Measurements from ENCODE around the gene RCAN2.

DNA sequence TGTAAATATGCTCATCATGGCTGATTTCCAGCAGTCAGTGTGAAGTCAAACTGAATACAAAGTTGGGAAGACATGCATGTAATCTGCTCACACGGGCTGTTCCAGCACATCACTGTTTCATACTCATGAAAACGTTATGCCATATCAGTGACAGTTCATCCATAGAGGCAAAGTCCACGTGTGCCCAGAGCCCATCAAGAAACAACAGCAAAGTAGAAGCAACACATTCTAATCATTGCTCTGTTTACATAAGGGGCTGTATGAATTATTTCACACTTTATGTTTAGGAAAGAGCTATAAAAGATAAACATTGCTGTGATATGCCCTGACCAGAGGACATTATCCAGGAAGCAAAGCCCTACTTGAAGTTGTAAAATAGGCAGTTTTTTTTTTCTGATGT is 163.5 kb downstream of the RCAN2 start:
- TF ChIP-seq, protein P1, sequence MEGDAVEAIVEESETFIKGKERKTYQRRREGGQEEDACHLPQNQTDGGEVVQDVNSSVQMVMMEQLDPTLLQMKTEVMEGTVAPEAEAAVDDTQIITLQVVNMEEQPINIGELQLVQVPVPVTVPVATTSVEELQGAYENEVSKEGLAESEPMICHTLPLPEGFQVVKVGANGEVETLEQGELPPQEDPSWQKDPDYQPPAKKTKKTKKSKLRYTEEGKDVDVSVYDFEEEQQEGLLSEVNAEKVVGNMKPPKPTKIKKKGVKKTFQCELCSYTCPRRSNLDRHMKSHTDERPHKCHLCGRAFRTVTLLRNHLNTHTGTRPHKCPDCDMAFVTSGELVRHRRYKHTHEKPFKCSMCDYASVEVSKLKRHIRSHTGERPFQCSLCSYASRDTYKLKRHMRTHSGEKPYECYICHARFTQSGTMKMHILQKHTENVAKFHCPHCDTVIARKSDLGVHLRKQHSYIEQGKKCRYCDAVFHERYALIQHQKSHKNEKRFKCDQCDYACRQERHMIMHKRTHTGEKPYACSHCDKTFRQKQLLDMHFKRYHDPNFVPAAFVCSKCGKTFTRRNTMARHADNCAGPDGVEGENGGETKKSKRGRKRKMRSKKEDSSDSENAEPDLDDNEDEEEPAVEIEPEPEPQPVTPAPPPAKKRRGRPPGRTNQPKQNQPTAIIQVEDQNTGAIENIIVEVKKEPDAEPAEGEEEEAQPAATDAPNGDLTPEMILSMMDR (IDR thresholded peaks at IDR 0.05) = no peak
- no peak for TF ChIP-seq POLR2A (IDR thresholded peaks at IDR 0.05)
- no peak for TF ChIP-seq EP300 (IDR thresholded peaks at IDR 0.05)

Measured in ovary (tissue), 3 donors.